Renal pelvis (tissue), 12 donors: Measurements from ENCODE around the gene ZNF639. TPM values are rescaled to one million over a fixed set of nuclear protein-coding genes. Genes with fewer than 3 reads are reported as not detected.
"Not testable (repeated sequence)": the region's sequence is repeated elsewhere in the genome, so short reads cannot be mapped to it uniquely, and the experiment has no call there.

Experiments
- DNase-seq: peaks from one replicate; pipeline ENCODE4 v3.0.0-alpha.2; 2013
- long read RNA-seq, 16 experiments: transcript quantifications; one replicate each; lab custom pipeline, GENCODE V29; 2026
- polyA plus RNA-seq, 3 donors: library from polyadenylated mRNA; unstranded; fragments of 120-200 nt; gene quantifications; one replicate each; pipeline ENCODE4 v1.2.1, GENCODE V29; 2013; ENCODE audit not compliant: insufficient read length in 3 of 3

Gene ZNF639
- polyA plus RNA-seq, result 10 to 100 TPM; 46.0 to 55.8 (median 55.0) TPM
- long read RNA-seq, donor 1, partial matches to known transcripts, result 0 of 7 reads
- long read RNA-seq, donor 1, other reads (novel, unspliced or antisense), result 0 of 7 reads
- long read RNA-seq, donor 2, transcript ZNF639-207 (7 exons, 1,228 nt), result major isoform, 8 of 13 reads
- long read RNA-seq, donor 2, partial matches to known transcripts, result 0 of 13 reads
- long read RNA-seq, donor 2, other reads (novel, unspliced or antisense), result 0 of 13 reads
- long read RNA-seq, donor 3, transcript ZNF639-207 (7 exons, 1,228 nt), result minor isoform, 6 of 18 reads
- long read RNA-seq, donor 3, transcript ZNF639-209 (6 exons, 2,033 nt), result major isoform, 8 of 18 reads
- long read RNA-seq, donor 3, partial matches to known transcripts, result 0 of 18 reads
- long read RNA-seq, donor 3, other reads (novel, unspliced or antisense), result 0 of 18 reads
- long read RNA-seq, donor 4, partial matches to known transcripts, result 0 of 9 reads
- long read RNA-seq, donor 4, other reads (novel, unspliced or antisense), result 0 of 9 reads
- long read RNA-seq, donor 5, partial matches to known transcripts, result 0 of 5 reads
- long read RNA-seq, donor 5, other reads (novel, unspliced or antisense), result 0 of 5 reads
- long read RNA-seq, donor 6, transcript ZNF639-207 (7 exons, 1,228 nt), result major isoform, 7 of 11 reads
- long read RNA-seq, donor 6, partial matches to known transcripts, result 0 of 11 reads
- long read RNA-seq, donor 6, other reads (novel, unspliced or antisense), result 0 of 11 reads
- long read RNA-seq, donor 7, full-length matches to known transcripts, result 21 of 21 reads
- long read RNA-seq, donor 7, partial matches to known transcripts, result 0 of 21 reads
- long read RNA-seq, donor 7, other reads (novel, unspliced or antisense), result 0 of 21 reads
- long read RNA-seq, donor 8, partial matches to known transcripts, result 0 of 9 reads
- long read RNA-seq, donor 8, other reads (novel, unspliced or antisense), result 0 of 9 reads
- long read RNA-seq, donor 9, transcript ZNF639-207 (7 exons, 1,228 nt), result major isoform, 8 of 25 reads
- long read RNA-seq, donor 9, partial matches to known transcripts, result 10 of 25 reads
- long read RNA-seq, donor 9, other reads (novel, unspliced or antisense), result 0 of 25 reads
- long read RNA-seq, donor 10, transcript ZNF639-207 (7 exons, 1,228 nt), result major isoform, 6 of 8 reads
- long read RNA-seq, donor 10, partial matches to known transcripts, result 0 of 8 reads
- long read RNA-seq, donor 10, other reads (novel, unspliced or antisense), result 0 of 8 reads
- long read RNA-seq, donor 11, transcript ZNF639-207 (7 exons, 1,228 nt), result major isoform, 10 of 18 reads
- long read RNA-seq, donor 11, transcript ZNF639-209 (6 exons, 2,033 nt), result minor isoform, 6 of 18 reads
- long read RNA-seq, donor 11, partial matches to known transcripts, result 0 of 18 reads
- long read RNA-seq, donor 11, other reads (novel, unspliced or antisense), result 0 of 18 reads
- long read RNA-seq, donor 12, transcript ZNF639-209 (6 exons, 2,033 nt), result minor isoform, 5 of 18 reads
- long read RNA-seq, donor 12, transcript ZNF639-207 (7 exons, 1,228 nt), result major isoform, 9 of 18 reads
- long read RNA-seq, donor 12, partial matches to known transcripts, result 0 of 18 reads
- long read RNA-seq, donor 12, other reads (novel, unspliced or antisense), result 0 of 18 reads
- long read RNA-seq, donor 13, partial matches to known transcripts, result 0 of 7 reads
- long read RNA-seq, donor 13, other reads (novel, unspliced or antisense), result 0 of 7 reads
- long read RNA-seq, donor 14, result 0 reads
- long read RNA-seq, donor 15, transcript ZNF639-209 (6 exons, 2,033 nt), result minor isoform, 5 of 17 reads
- long read RNA-seq, donor 15, transcript ZNF639-207 (7 exons, 1,228 nt), result major isoform, 11 of 17 reads
- long read RNA-seq, donor 15, partial matches to known transcripts, result 0 of 17 reads
- long read RNA-seq, donor 15, other reads (novel, unspliced or antisense), result 0 of 17 reads
- long read RNA-seq, donor 16, transcript ZNF639-207 (7 exons, 1,228 nt), result major isoform, 7 of 13 reads
- long read RNA-seq, donor 16, partial matches to known transcripts, result 0 of 13 reads
- long read RNA-seq, donor 16, other reads (novel, unspliced or antisense), result 0 of 13 reads

- peak; percentile 89 for DNase-seq
Measured at GRCh38 chr3:179322286-179323196, at the start of gene ZNF639. TSS of gene ZNF639 (plus strand) at chr3:179323031. CDS start at chr3:179328294, 5,263 bp downstream.

DNA sequence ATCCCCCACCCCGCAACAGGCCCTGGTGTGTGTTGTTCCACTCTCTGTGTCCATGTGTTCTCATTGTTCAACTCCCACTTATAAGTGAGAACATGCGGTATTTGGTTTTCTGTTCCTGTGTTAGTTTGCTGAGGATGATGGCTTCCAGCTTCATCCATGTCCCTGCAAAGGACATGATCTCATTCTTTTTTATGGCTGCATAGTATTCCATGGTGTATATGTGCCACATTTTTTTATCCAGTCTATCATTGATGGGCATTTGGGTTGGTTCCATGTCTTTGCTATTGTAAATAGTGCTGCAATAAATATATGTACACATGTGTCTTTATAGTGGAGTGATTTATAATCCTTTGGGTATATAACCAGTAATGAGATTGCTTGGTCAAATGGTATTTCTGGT lies 48.4 kb upstream of the ZNF639 start:
- not testable (repeated sequence) for DNase-seq

DNA sequence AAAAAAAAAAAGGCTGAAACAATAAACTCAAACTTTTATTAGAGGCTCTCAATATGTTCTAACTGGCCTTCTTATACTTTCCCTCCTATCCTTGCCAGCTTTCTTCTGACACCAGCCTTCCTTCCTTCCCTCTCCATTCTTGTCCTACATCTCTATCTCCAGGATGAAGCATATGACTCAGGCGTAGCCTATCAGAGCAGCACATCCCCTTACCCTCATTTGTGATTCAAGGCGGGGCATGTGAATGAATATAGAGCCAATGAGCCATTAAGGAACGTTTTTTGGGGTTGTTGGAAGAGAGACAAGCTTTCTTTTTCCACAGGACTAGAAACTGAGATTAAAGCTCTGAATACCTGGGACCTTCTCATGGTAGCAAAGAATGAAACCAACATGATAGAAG lies 46.8 kb upstream of the ZNF639 start:
- no peak for DNase-seq

DNA sequence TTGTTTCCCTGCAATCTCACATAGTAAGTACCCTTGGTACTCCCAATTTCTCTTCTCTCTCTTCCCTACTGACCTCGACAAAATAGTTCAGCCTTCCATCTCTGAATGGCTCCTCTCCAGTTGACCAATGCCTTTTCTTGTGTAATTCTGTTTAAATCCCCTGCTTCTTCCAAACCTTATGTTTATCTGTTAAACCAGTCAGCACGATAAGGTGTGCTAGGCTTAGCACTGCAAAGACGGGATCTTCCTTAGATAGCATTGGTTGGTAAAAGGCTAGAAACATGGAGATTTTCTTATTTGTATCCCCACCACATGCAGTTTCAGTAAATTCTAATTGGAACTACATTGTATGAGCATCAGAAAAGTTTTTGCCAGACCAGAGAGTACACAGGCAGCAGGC lies 46.1 kb upstream of the ZNF639 start:
- no peak for DNase-seq

DNA sequence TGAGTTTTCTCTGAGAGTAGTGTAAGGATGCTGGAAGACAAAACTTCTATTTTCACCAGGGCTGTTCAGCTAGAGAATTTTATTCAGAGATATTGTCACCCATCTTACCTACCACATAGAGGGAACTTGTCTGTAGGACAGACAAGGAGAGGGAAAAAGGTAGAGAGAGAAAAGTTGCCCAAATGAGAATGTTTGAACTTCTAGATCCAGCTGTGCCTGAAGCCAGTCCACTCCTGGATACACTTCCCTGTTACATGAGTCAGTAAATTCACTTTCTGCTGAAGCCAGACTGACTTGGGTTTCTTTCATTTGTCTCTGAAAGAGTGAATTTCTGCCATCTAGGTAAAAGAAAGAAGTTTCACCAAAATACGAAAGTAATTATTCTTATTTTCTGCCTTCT lies 44.7 kb upstream of the ZNF639 start:
- DNase-seq, result no peak

- no peak for DNase-seq
Measured at GRCh38 chr3:179278932-179279693, 43.7 kb upstream of the ZNF639 start.

DNA sequence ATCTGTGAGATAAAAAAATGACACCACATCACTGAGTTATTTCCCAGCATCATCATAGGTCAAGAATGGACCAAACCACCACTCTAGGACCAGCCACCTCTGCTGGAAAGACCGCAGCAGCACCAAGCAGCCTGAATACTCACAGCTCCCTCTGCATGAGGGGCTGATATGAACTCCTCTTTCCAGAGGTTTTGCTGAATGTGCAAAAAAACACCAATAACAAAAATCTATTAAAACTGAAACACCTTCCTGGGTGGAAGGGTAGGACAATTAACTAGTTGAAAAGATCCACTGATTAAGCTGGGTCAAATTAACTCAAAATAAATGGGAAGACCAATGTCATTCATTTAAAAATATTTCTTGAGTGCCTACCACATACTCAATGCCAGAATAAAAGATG lies 43.0 kb upstream of the ZNF639 start:
- no peak for DNase-seq

GRCh38 chr3:179281825-179282224 lies 41.0 kb upstream of the ZNF639 start:
- DNase-seq, result no peak

GRCh38 chr3:179286331-179286730 lies 36.5 kb upstream of the ZNF639 start:
- no peak for DNase-seq

DNA sequence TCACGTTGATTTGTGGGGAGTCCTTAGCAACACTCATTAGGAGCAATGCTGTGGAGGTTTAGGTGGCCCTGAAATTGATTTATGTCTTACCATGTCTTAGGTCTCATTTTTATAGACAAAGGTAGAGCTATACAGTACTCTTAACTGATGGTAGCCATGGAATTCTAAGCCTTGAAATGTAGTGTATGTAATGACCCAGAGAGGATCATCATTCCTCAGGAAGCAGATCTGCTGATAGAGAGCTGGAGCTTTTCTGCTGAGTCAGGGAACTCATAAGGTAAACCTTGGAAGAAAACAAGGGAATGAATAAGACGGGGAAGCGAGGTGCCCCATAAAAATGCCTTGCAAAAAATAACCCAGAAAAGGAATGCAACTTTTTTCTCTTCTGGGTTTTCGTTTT lies 34.0 kb upstream of the ZNF639 start:
- DNase-seq, result no peak

DNA sequence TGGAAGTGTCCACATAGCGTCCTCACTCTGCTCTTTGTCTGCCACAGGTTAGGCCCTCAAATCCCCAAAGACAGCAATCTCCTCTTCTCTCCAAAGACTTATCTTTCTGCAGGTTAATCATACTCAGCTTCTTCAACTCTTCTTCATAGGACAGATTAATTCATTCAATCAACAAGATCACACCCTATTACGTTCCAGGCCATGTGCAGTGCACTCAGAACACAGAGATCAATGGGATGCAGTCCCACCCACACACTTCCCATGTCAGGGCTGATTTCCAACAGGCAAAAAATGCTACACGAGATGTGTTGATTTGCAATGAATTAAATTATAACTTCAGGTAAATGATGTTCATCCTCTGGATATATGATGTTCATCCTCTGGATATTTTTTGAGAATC lies 33.5 kb upstream of the ZNF639 start:
- no peak for DNase-seq

DNA sequence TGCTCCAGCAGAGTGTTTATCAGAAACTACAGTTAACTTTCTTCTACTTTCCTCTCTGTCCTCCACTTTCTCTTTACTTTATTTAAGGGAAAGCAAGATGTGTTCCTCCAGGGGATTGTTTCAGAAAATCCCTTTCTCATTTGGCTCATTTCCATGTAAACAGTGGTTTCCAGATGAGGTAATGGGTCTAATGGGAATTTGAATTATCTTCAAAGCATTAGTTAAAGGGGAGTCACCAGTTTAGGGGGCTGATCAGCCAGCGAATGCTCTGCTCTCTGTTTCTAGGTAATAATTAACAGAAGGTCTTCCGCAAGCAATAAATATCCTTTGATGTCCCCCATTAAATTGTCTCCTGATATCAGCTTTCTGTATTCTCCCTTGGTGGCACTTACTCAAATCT lies 30.4 kb upstream of the ZNF639 start:
- DNase-seq, result peak; percentile 38

- no peak for DNase-seq
Measured at GRCh38 chr3:179297971-179298725, 24.7 kb upstream of the ZNF639 start.

- DNase-seq, result no peak
Measured at GRCh38 chr3:179299316-179299715, 23.5 kb upstream of the ZNF639 start.

DNA sequence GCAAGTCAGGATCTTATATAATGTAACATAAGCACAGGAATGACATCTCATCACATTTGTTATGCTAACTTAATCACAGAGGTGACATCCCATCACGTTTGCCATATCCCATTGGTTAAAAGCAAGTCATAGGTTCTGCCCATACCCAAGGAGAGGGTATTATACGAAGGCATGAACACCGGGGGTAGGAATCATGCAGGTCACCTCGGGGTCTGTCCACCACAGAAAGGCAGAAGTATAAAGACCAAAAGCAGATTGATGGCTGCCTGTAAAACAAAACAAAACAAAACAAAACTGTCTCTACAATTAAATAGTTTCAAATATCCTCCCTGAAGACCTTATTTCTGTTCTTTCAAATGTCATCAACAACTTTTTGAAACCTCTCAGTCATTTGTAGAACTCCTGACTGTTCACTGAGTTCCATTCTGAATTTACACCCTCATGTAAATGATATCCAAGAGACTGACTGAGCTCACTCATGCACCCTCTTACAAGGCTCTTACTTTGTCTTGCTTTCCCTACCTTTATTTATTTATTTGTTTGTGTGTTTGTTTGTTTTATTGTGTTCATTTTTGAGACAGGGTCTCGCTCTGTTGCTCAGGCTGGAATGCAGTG lies 22.7 kb upstream of the ZNF639 start:
- no peak for DNase-seq

GRCh38 chr3:179301645-179302044 lies 21.2 kb upstream of the ZNF639 start:
- DNase-seq, result no peak

- no peak for DNase-seq
Measured at GRCh38 chr3:179302111-179302510, 20.7 kb upstream of the ZNF639 start.
